IPS-18c (cell line): ENCODE results near the gene MEGF6.

Source experiments
- H3K4me3 ChIP-seq: 2 replicates; pipeline ENCODE4 v1.7.0; 2013; ENCODE audit warnings: low read depth, mild to moderate bottlenecking, low read length, moderate library complexity; ENCODE audit not compliant: insufficient read depth
- H3K9me3 ChIP-seq: one replicate; pipeline ENCODE4 v1.6.1; 2013; ENCODE audit warnings: mild to moderate bottlenecking, low read length, moderate library complexity; ENCODE audit not compliant: control insufficient read depth, insufficient read depth

MEGF6 gene

GRCh38 chr1:3560251-3560871 is 50.9 kb downstream of the MEGF6 start:
- Histone ChIP-seq H3K4me3 (no peak overlapping the region), H3K9me3 (peaks cover 2% of the 10 kb centered on the region)

- Histone ChIP-seq H3K9me3 (peaks cover 2% of the 10 kb centered on the region), H3K4me3 (no peak overlapping the region)
These were observed 53.1 kb downstream of the MEGF6 start for GRCh38 chr1:3558036-3558726.

- no peak overlapping the region for H3K4me3 ChIP-seq
- H3K9me3 ChIP-seq = peaks cover 2% of the 10 kb centered on the region
These were observed 53.9 kb downstream of the MEGF6 start for GRCh38 chr1:3557366-3557765.

- Histone ChIP-seq H3K9me3 (peaks cover 2% of the 10 kb centered on the region), H3K4me3 (no peak overlapping the region)
These were observed 55.0 kb downstream of the MEGF6 start for GRCh38 chr1:3556336-3556735.

DNA sequence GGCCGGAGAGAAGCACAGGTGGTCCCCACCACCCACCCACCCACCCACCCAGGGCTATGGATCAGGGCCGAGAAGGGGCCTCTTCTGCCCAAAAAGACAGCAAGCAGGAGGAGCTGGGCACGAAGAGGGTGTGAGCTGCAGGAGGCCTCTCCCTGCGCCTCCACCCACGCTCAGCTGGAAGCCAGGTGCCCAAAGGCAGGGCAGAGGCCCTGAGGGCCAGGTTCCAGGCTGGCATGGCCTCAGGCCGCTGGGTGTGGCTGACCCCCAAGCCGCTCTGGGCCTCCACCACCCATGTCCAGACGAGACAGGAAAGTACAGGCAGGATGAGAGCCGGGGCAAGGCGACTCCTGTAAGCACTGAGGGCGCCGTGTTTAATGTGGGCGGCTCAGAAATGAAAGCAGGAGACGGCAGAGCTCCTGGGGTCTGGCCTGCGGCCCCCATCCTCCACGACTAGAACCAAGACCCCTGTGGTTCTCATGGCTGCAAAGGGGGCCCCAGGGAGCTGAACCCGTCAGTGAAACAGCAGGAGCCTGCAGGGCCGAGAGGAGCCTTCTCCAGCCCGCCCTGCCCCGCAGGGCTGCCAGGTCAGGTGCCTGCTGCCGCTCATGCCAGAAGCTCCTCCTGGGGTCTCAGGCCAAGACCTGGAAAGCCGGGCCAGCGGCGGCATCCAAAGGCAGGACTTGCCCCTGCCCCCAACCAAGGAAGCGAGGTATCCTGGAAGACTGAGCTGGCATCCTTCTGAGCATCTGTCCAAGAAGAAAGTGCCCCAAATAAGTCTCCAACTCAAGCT is 56.0 kb downstream of the MEGF6 start:
- Histone ChIP-seq H3K9me3 (no peaks in the 10 kb centered on the region), H3K4me3 (no peak overlapping the region)

- H3K9me3 ChIP-seq = no peaks in the 10 kb centered on the region
These were observed 57.4 kb downstream of the MEGF6 start for GRCh38 chr1:3553940-3554223.

DNA sequence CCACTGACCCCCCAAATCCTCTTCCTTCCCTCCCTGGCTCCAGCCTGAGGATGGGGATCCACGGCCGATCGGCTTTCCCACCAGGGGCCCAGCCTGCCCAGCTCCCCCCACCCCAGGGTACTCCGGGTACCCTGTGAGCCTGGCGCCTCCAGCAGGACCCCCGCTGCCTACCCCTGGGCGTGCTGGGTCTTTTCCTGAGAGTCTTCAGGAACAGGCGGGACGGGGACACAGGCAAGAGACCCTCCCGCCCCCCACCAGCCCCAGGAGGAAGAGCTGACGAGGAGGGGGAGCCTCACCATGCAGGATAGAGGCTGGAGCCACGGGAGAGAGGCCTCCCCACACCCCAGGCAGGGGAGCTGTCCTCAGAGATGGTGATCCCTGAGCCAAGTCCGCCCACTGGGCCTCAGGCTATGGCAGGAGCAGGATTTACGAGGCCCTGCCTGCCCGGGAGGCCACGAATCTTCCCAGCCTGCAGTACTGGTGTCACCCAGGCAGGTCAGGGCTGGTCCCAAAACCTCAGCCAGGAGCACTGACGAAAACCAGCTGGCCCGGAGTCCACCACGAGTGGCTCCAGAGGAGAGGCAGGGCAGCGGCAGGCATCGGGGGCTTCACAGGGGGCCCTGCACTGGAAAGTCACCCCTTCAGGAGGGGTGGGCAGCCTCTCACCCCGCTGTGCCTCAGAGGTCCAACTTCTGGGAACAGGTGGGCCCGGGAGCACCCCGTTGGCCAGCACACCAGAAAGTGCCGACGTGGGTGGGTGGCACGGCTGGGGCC is 58.0 kb downstream of the MEGF6 start:
- H3K9me3 ChIP-seq = no peaks in the 10 kb centered on the region
- no peak overlapping the region for H3K4me3 ChIP-seq

More at GRCh38 chr1:3553940-3554223, 57.4 kb downstream of the MEGF6 start:
- no peak overlapping the region for H3K4me3 ChIP-seq

GRCh38 chr1:3552751-3553150 is 58.6 kb downstream of the MEGF6 start:
- no peaks in the 10 kb centered on the region for H3K9me3 ChIP-seq
- H3K4me3 ChIP-seq = no peak overlapping the region

DNA sequence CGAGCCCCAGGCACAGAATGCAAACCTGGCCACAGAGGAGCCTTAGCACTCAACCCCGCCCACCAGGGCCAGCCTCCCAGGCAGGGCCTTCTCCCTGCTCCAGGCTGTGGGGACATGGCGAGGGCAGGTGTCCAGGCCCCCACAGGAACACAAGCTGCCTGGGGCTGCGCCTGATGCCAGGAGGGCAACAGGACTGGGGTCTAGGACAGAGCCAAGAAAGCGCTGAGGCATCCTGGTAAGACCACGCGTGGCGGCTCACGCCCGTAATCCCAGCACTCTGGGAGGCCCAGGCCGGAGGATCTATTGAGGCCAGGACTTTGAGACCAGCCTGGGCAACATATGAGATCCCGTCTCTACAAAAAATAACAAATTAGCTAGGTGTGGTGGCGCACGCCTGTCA is 59.1 kb downstream of the MEGF6 start:
- no peaks in the 10 kb centered on the region for H3K9me3 ChIP-seq
- no peak overlapping the region for H3K4me3 ChIP-seq

- Histone ChIP-seq H3K9me3 (no peaks in the 10 kb centered on the region), H3K4me3 (no peak overlapping the region)
These were observed 59.6 kb downstream of the MEGF6 start for GRCh38 chr1:3551711-3552110.

GRCh38 chr1:3551290-3551678 is 60.0 kb downstream of the MEGF6 start:
- Histone ChIP-seq H3K9me3 (no peaks in the 10 kb centered on the region), H3K4me3 (no peak overlapping the region)

DNA sequence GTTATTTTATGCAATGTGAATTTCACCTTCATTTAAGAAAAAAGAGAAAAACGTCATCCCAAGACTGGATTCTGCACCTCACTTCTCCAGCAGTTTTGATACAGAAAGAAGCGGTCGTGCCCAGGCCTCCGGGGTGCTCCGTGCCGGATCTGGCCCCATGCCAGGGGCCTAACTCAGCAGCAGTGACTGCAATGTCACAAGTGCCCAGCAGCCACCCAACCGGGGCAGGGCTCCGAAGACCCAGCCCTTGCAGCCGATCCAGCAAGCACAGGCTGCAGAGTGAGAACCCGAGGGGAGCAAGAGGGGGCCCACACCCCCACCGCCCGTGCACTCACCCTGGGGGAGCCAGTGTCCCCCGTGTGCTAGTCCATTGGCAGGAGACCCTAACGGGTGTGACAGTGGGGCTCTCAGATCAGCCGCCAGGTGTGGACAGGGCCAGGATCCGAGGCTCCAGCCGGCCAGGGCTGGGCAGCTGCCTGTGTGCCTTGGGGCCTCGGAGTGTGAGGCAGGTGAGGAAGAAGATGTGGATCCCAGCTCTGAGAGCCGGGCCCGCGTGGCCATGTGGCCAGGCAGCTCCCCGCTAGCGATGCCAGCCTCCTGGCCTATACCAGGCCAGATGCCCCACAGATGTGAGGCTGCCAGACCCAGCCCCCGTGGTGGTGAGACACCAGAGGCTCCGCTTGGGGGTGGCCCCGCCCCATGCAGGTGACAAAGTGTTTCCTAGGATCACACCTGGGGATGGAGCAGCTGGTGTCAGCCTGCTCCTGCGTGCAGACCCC is 60.6 kb downstream of the MEGF6 start:
- H3K9me3 ChIP-seq = no peaks in the 10 kb centered on the region
- H3K4me3 ChIP-seq = no peak overlapping the region

GRCh38 chr1:3548895-3549294 is 62.4 kb downstream of the MEGF6 start:
- Histone ChIP-seq H3K4me3 (no peak overlapping the region), H3K9me3 (no peaks in the 10 kb centered on the region)

GRCh38 chr1:3548156-3548893 is 63.0 kb downstream of the MEGF6 start:
- no peaks in the 10 kb centered on the region for H3K9me3 ChIP-seq
- H3K4me3 ChIP-seq = no peak overlapping the region

GRCh38 chr1:3547055-3548005 is 64.0 kb downstream of the MEGF6 start:
- Histone ChIP-seq H3K9me3 (no peaks in the 10 kb centered on the region), H3K4me3 (no peak overlapping the region)

- Histone ChIP-seq H3K4me3 (no peak overlapping the region), H3K9me3 (no peaks in the 10 kb centered on the region)
These were observed 65.3 kb downstream of the MEGF6 start for GRCh38 chr1:3546048-3546384.
